H9 (cell line): ENCODE data around the gene AMPH. TPM values are rescaled to one million over a fixed set of nuclear protein-coding genes. Genes with fewer than 3 reads are reported as not detected.
"Not testable (repeated sequence)": the region's sequence is repeated elsewhere in the genome, so short reads cannot be mapped to it uniquely, and the experiment has no call there.

Experiments used
- DNase-seq: peaks from one replicate; pipeline ENCODE4 v3.0.0-alpha.2; 2017
- H2AFZ ChIP-seq: one replicate; pipeline ENCODE4 v1.6.1; 2013; ENCODE audit warnings: mild to moderate bottlenecking, low read length, control low read depth, moderate library complexity
- H2AK5ac ChIP-seq: 2 replicates; pipeline ENCODE4 v1.6.1; 2013; ENCODE audit warnings: low read length, control low read depth, mixed read lengths; ENCODE audit not compliant: insufficient read length
- H2BK120ac ChIP-seq: one replicate; pipeline ENCODE4 v1.6.1; 2013; ENCODE audit warnings: low read depth, mild to moderate bottlenecking, low read length, control low read depth, inconsistent platforms; ENCODE audit not compliant: poor library complexity, severe bottlenecking
- H2BK12ac ChIP-seq: 2 replicates; pipeline ENCODE4 v1.6.1; 2013; ENCODE audit warnings: low read length, control low read depth, mixed read lengths, low read depth; ENCODE audit not compliant: insufficient read length
- H2BK15ac ChIP-seq: 2 replicates; pipeline ENCODE4 v1.6.1; 2013; ENCODE audit warnings: low read depth, low read length, control low read depth
- H2BK20ac ChIP-seq: one replicate; pipeline ENCODE4 v1.6.1; 2013; ENCODE audit warnings: low read depth, mild to moderate bottlenecking, low read length, control low read depth, inconsistent platforms; ENCODE audit not compliant: poor library complexity, severe bottlenecking
- H2BK5ac ChIP-seq: 2 replicates; pipeline ENCODE4 v1.6.1; 2013; ENCODE audit warnings: low read length, control low read depth, mixed read lengths; ENCODE audit not compliant: insufficient read length
- H3K14ac ChIP-seq: 2 replicates; pipeline ENCODE4 v1.6.1; 2013; ENCODE audit warnings: low read length, control low read depth; ENCODE audit not compliant: insufficient read depth
- H3K18ac ChIP-seq: 2 replicates; pipeline ENCODE4 v1.6.1; 2013; ENCODE audit warnings: low read depth, mild to moderate bottlenecking, mixed read lengths, low read length, control low read depth; ENCODE audit not compliant: insufficient read length
- H3K23ac ChIP-seq: 2 replicates; pipeline ENCODE4 v1.6.1; 2013; ENCODE audit warnings: low read length, control low read depth, mixed read lengths, low read depth; ENCODE audit not compliant: insufficient read length
- H3K23me2 ChIP-seq: 2 replicates; pipeline ENCODE4 v1.6.1; 2013; ENCODE audit warnings: low read depth, mild to moderate bottlenecking, mixed read lengths, low read length, control low read depth; ENCODE audit not compliant: insufficient read length, poor library complexity, severe bottlenecking
- H3K27ac ChIP-seq: 2 replicates; pipeline ENCODE4 v1.5.1; 2013; ENCODE audit warnings: low read length, control low read depth, mixed read lengths, low read depth; ENCODE audit not compliant: insufficient read length
- H3K27me3 ChIP-seq: 2 replicates; pipeline ENCODE4 v1.6.1; 2013; ENCODE audit warnings: low read length, control low read depth, inconsistent platforms; ENCODE audit not compliant: insufficient read depth
- H3K4ac ChIP-seq: 2 replicates; pipeline ENCODE4 v1.6.1; 2013; ENCODE audit warnings: low read depth, mild to moderate bottlenecking, control low read depth, inconsistent platforms, low read length, moderate library complexity
- H3K4me1 ChIP-seq: 2 replicates; pipeline ENCODE4 v1.6.1; 2013; ENCODE audit warnings: low read length, control low read depth, inconsistent platforms; ENCODE audit not compliant: insufficient read depth
- H3K4me2 ChIP-seq: 2 replicates; pipeline ENCODE4 v1.6.1; 2013; ENCODE audit warnings: low read length, control low read depth, mixed read lengths; ENCODE audit not compliant: insufficient read length, insufficient read depth
- H3K56ac ChIP-seq: 2 replicates; pipeline ENCODE4 v1.6.1; 2013; ENCODE audit warnings: low read depth, mild to moderate bottlenecking, mixed read lengths, low read length, control low read depth; ENCODE audit not compliant: insufficient read length
- H3K79me1 ChIP-seq: 2 replicates; pipeline ENCODE4 v1.6.1; 2013; ENCODE audit warnings: low read depth, mild to moderate bottlenecking, moderate library complexity, low read length, control low read depth, inconsistent platforms; ENCODE audit not compliant: insufficient read depth, poor library complexity, severe bottlenecking
- H3K79me2 ChIP-seq: 2 replicates; pipeline ENCODE4 v1.6.1; 2013; ENCODE audit warnings: low read length, control low read depth, inconsistent platforms; ENCODE audit not compliant: insufficient read depth
- H3K9ac ChIP-seq: 2 replicates; pipeline ENCODE4 v1.6.1; 2013; ENCODE audit warnings: low read length, control low read depth, mixed read lengths; ENCODE audit not compliant: insufficient read length; ENCODE audit errors: extremely low read depth
- H3K9me3 ChIP-seq: one replicate; pipeline ENCODE4 v1.6.1; 2013; ENCODE audit warnings: low read depth, low read length, inconsistent platforms; ENCODE audit not compliant: control insufficient read depth
- H3T11ph ChIP-seq: one replicate; pipeline ENCODE4 v1.6.1; 2013; ENCODE audit warnings: mild to moderate bottlenecking, low read length, control low read depth, inconsistent platforms
- H4K20me1 ChIP-seq: one replicate; pipeline ENCODE4 v1.6.1; 2013; ENCODE audit not compliant: control insufficient read depth, insufficient read length, insufficient read depth
- H4K5ac ChIP-seq: 2 replicates; pipeline ENCODE4 v1.6.1; 2013; ENCODE audit warnings: low read depth, mild to moderate bottlenecking, mixed read lengths, low read length, control low read depth; ENCODE audit not compliant: insufficient read length
- H4K8ac ChIP-seq: replicated peaks from 2 replicates; pipeline ENCODE4 v1.6.1; 2013; ENCODE audit warnings: low read length, control low read depth, mixed read lengths, low read depth; ENCODE audit not compliant: insufficient read length
- H4K91ac ChIP-seq: 2 replicates; pipeline ENCODE4 v1.6.1; 2013; ENCODE audit warnings: low read depth, mild to moderate bottlenecking, moderate library complexity, mixed read lengths, low read length, control low read depth; ENCODE audit not compliant: insufficient read length
- H3K27ac Mint-ChIP-seq, 3 experiments: 2 replicates in 2 of 3; 3 replicates in 1 of 3; pipeline ENCODE4 v1.8.0; 2020 to 2021; ENCODE audit warnings: mixed read lengths in 3 of 3, mild to moderate bottlenecking in 1 of 3, moderate library complexity in 1 of 3
- H3K27me3 Mint-ChIP-seq: 2 replicates; pipeline ENCODE4 v1.8.0; 2021; ENCODE audit warnings: low read depth, mild to moderate bottlenecking, moderate library complexity, mixed read lengths
- H3K36me3 Mint-ChIP-seq, 3 experiments: 2 replicates in 2 of 3; 3 replicates in 1 of 3; pipeline ENCODE4 v1.8.0; 2020 to 2021; ENCODE audit warnings: low read depth in 3 of 3, mixed read lengths in 3 of 3; ENCODE audit not compliant: insufficient read depth in 1 of 3
- H3K4me1 Mint-ChIP-seq, 2 experiments: 2 replicates each; pipeline ENCODE4 v1.8.0; 2020; ENCODE audit warnings: mixed read lengths in 2 of 2
- H3K4me3 Mint-ChIP-seq, 2 experiments: 2 replicates in 1 of 2; 3 replicates in 1 of 2; pipeline ENCODE4 v1.8.0; 2020 to 2021; ENCODE audit warnings: mild to moderate bottlenecking in 2 of 2, mixed read lengths in 2 of 2, moderate library complexity in 1 of 2
- H3K9me3 Mint-ChIP-seq, 2 experiments: 2 replicates in 1 of 2; 3 replicates in 1 of 2; pipeline ENCODE4 v1.8.0; 2020; ENCODE audit warnings: mild to moderate bottlenecking in 2 of 2, mixed read lengths in 2 of 2, moderate library complexity in 1 of 2
- WGBS: extraction: QIAGEN DNeasy Blood & Tissue Kit; methylation state at CpG from one replicate; pipeline ENCODE4 v1.1.7; 2013; ENCODE audit warnings: missing lambda C conversion rate, low lambda C conversion rate, mixed read lengths; ENCODE audit not compliant: insufficient read length; ENCODE audit errors: extremely low coverage; 5-methylcytosine and 5-hydroxymethylcytosine counted together
- total RNA-seq: library from RNA; stranded (reverse); gene quantifications from 2 replicates; pipeline ENCODE4 v1.2.1, GENCODE V29; 2021
- TF ChIP-seq, protein P1 (sequence below): fragments of 200-600 bp; sonication (generic); conservative IDR thresholded peaks from 3 replicates; pipeline ENCODE4 v1.8.0; 2021; ENCODE audit warnings: antibody characterized with exemption, mild to moderate bottlenecking

AMPH gene
- total RNA-seq, 1 experiment from 2014 or later = 4.8 TPM

DNA sequence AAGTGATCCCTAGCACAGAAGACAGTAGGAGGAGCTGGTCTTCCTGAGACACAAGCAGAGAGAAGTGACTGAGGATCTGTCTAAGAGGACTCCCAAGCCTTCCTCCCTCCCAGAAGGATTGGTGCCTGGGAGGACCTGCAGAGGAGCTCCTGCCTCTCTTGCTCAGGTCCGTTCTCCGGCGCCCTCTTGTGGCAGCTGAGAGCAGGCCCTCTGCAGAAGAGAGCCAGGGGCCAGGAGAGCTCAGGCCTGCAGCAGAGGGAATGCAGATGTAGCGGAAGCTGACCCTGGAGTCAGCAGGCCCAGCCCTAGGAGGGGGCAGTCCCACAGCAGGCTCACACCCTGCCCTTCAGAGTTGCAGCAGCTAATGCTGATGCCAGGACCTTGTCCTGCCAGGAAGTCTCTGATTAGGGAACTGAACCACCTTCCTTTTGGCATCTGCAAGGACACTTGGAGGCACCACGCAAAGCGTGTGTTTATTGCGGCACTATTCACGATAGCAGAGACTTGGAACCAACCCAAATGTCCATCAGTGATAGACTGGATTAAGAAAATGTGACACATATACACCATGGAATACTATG lies 276.8 kb downstream of the AMPH start:
- not testable (repeated sequence) for H3K4me3 Mint-ChIP-seq, H4K91ac ChIP-seq, H3K4me2 ChIP-seq, H2BK15ac ChIP-seq, H2AFZ ChIP-seq, H3K9ac ChIP-seq, H3K18ac ChIP-seq, H3K23me2 ChIP-seq, H3K36me3 Mint-ChIP-seq, H3K4ac ChIP-seq, H4K5ac ChIP-seq, H2BK20ac ChIP-seq, H3K79me2 ChIP-seq, H3K79me1 ChIP-seq, H3K27me3 ChIP-seq, H3K9me3 Mint-ChIP-seq, H2BK12ac ChIP-seq, H3K14ac ChIP-seq, H3K4me1 ChIP-seq, H2BK120ac ChIP-seq, H3T11ph ChIP-seq, H3K9me3 ChIP-seq, H4K8ac ChIP-seq, H3K27me3 Mint-ChIP-seq, H2AK5ac ChIP-seq, H2BK5ac ChIP-seq, H3K23ac ChIP-seq, H3K27ac Mint-ChIP-seq, H3K27ac ChIP-seq, H3K56ac ChIP-seq, H4K20me1 ChIP-seq
- DNase-seq = peak; percentile 89
- TF ChIP-seq, protein P1, sequence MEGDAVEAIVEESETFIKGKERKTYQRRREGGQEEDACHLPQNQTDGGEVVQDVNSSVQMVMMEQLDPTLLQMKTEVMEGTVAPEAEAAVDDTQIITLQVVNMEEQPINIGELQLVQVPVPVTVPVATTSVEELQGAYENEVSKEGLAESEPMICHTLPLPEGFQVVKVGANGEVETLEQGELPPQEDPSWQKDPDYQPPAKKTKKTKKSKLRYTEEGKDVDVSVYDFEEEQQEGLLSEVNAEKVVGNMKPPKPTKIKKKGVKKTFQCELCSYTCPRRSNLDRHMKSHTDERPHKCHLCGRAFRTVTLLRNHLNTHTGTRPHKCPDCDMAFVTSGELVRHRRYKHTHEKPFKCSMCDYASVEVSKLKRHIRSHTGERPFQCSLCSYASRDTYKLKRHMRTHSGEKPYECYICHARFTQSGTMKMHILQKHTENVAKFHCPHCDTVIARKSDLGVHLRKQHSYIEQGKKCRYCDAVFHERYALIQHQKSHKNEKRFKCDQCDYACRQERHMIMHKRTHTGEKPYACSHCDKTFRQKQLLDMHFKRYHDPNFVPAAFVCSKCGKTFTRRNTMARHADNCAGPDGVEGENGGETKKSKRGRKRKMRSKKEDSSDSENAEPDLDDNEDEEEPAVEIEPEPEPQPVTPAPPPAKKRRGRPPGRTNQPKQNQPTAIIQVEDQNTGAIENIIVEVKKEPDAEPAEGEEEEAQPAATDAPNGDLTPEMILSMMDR = peak; percentile 66
- WGBS = no CpG with 5 or more reads among the region's 8 CpGs
- peaks cover 6 to 14% of the 10 kb centered on the region in 2 experiments for H3K4me1 Mint-ChIP-seq

- not testable (repeated sequence) for H3K79me2 ChIP-seq, H3K79me1 ChIP-seq, H3K23ac ChIP-seq, H3K56ac ChIP-seq, H2AK5ac ChIP-seq, H3T11ph ChIP-seq, H3K36me3 Mint-ChIP-seq, H4K8ac ChIP-seq, H3K4me3 Mint-ChIP-seq, H3K27ac Mint-ChIP-seq, H3K14ac ChIP-seq, H2BK120ac ChIP-seq, H3K27ac ChIP-seq, H3K18ac ChIP-seq, H3K4me1 ChIP-seq, H2BK12ac ChIP-seq, H2BK20ac ChIP-seq, H3K4me2 ChIP-seq, H4K5ac ChIP-seq, H4K20me1 ChIP-seq, H3K9me3 ChIP-seq, H3K4me1 Mint-ChIP-seq, H3K27me3 Mint-ChIP-seq, H3K23me2 ChIP-seq, DNase-seq, H2AFZ ChIP-seq, H3K9me3 Mint-ChIP-seq, H3K27me3 ChIP-seq, H3K9ac ChIP-seq, H3K4ac ChIP-seq, H4K91ac ChIP-seq, H2BK5ac ChIP-seq, H2BK15ac ChIP-seq
- no CpG with 5 or more reads among the region's 7 CpGs for WGBS
Observed at GRCh38 chr7:38353431-38353881, 277.7 kb downstream of the AMPH start.
